NCI-H748 treated with DMSO at 0.1 percent for 48 hours (cell line): Measurements from ENCODE around the gene RPL38.

Source experiments
- DNase-seq: peaks from one replicate; lab custom pipeline; 2025; lab: John Stamatoyannopoulos, UW

The RPL38 gene

DNA sequence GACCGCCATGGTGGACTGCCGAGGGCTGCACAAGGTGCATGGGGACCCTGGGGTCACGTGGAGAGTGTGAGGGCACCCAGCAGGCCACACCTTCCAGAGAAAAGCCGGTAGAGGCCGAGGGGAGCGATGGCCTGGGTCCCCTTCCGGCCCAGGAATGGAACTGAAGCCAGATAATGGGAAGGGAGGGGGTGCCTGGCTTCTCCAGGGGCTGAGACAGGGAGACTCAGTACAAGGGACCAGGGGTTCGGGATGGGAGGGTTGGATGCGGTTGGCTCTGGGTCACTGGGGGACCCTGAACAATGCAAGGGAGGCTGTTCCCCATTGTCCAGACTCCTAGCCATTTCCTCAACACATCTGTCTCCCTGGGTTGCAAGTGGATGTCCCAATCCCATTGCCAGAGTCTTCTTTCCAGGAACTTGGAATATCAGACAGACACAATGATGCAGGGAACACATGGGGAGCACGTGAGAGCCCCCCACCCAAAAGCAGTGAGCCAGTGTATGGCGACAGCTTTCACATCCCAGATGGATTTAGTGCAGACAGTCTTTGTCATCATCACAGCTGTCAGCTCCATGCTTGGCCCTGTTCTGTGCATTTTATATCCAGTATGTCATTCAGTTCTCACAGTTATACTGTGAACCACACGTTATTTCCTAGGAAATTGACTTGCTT, 47.0 kb downstream of the RPL38 start:
- DNase-seq: no peak

DNA sequence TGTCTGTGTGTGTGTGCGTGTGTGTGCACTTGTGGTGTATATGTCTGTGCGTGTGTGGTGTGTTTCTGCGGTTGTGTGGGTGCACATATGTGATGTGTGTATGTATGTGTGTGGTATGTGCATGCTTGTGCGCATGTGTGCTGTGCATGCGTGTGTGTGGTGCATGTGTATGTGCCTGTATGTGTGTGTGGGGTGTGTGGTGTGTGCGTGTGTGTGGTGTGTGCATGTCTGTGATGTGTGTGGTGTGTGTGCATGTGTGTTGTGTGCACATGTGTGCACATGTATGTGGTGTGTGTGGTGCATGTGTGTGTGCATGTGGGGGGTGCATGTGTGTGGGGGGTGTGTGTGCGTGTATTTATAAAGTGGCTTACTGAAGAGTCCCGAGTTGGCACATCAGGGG, 47.6 kb downstream of the RPL38 start:
- no peak for DNase-seq

DNA sequence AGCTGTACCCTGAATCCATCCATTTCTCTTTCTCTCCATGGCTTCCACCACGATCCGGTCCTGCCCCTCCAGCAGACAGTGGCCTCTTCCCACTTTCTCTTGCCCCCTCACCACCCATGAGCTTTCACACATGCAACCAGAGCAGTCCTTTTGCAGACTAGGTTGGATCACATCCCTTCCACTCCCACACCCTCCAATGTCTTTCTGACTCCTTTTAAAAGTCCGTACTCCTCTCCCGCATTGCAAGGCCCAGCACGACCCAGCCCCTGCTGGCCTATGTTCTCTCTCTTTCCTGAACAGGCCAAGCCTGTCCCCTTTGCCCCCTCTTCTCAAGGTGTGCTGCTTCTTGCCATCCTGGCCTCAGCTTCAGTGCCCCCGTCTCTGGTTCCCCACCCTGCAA, 48.1 kb downstream of the RPL38 start:
- DNase-seq: no peak

DNA sequence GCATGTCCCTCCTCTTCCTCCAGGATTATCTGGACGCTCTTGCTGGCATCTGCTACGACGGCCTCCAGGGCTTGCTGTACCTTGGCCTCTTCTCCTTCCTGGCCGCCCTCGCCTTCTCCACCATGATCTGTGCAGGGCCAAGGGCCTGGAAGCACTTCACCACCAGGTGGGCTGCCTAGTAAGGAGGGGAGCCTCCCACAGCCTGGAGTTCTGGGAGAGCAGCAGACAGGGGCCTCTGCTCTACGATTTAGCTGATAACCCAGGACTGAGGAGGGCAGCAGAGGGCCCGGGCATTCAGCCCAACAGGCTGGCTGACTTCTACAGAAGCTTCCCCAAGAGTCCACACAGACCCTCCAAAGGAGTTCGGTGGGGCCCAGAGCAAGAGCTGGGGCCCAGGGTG, 48.7 kb downstream of the RPL38 start:
- DNase-seq: no peak

DNA sequence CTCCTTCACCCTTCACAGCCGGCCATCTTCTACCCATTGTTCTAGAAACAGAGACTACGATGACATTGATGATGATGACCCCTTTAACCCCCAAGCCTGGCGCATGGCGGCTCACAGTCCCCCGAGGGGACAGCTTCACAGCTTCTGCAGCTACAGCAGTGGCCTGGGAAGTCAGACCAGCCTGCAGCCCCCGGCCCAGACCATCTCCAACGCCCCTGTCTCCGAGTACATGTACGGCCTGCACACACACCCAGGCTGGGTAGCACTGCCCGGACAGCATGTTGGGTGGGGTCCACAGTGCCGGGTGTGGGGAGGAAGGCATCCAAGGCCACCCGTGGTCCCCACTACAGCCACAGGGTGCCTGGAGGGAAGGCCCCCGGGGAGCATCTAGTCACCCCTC, 49.6 kb downstream of the RPL38 start:
- no peak for DNase-seq

DNA sequence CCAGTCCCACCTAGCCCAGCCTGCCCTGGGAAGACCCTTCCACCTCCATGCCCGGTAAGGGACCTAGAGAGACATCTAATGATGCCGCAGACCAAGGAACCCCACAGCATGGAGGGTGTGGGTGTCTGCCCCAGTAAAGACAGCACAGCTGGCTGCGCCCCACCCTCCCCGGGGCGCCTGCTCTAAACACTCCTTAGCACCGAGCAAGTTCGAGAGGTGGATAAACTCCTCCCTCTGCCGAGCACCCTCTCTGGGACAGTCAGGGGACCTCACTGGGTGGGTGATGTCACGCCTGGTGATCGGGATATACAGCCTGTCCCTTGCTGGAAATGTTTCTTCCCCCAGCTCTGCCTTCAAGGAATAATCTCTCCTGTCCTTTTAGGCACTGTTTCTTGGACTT, 53.8 kb downstream of the RPL38 start:
- no peak for DNase-seq

DNA sequence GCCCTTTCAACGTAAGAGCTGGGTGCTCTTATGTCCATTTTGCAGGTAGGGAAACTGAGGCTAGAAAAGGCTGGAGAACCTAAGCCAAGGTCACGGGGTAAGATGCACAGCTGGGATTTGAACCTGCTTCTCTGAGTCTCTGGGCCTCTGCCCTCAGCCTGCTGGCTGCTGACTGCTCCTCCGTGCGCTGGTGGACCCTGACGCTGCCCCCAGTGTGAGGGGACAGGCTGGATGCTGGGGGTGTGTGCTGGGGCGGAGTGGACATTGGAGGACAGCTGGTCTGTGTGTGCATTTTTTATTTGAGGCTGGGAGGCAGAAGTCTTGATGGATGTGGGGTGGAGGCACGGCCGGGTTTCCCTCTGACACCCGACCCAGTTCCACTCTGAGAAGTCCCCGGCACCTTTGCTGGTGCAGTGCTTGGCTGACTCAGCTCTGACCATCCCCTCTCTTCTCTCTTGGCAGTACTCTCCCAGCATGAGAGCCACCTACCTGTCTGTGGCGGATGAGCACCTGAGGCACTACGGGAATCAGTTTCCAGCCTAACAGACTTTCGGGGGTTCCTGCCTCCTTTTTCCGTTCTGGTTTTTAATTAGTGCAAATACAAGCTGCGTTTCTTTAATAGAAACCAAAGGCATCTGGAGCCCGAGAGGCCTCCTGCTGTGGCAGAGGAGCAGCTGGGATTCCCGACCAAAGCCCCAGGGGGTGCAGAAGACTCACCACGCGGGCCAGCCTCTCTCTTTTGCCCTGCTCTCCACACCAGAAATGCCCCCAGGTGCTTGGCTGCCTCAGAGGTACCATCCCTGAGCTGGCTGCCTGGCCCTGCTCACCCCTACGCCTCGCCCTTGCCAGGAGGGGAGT, 56.4 kb downstream of the RPL38 start:
- no peak for DNase-seq
